HepG2 (cell line): ENCODE data around the gene GDPD4. TPM values are rescaled to one million over a fixed set of nuclear protein-coding genes. Genes with fewer than 3 reads are reported as not detected.

Experiments used
- ATAC-seq: fragments of 200-7000 bp; cut with Tn5 transposase; 3 replicates; pipeline ENCODE4 v1.9.1; 2020; ENCODE audit warnings: mild to moderate bottlenecking, moderate library complexity
- BruUV-seq: library from RNA; stranded (reverse); fragments of 400-500 nt; replicated peaks from 2 replicates; lab custom pipeline; 2021; lab: Mats Ljungman, UMichigan
- CTCF ChIA-PET: fragments of 300-600 bp; formaldehyde crosslinking; extraction: SDS; loops from one replicate; lab custom pipeline; 2021; ENCODE audit warnings: low total read pairs, inconsistent platforms, low intra/inter-chr PET ratio; lab: Yijun Ruan, JAX
- POLR2A ChIA-PET: fragments of 350-600 bp; sonication (Branson Sonifier 250); formaldehyde crosslinking; loops from one replicate; lab custom pipeline; 2020; ENCODE audit warnings: antibody characterized with exemption, inconsistent platforms; lab: Yijun Ruan, JAX
- DNase-seq: peaks from one replicate; pipeline ENCODE4 v3.0.0-alpha.2; 2015; ENCODE audit warnings: low spot score
- FAIRE-seq: peaks from 3 replicates; lab custom pipeline; 2011; peaks lifted over from hg19 to GRCh38; lab: Jason Lieb, UNC
- H2AFZ ChIP-seq: one replicate; pipeline ENCODE4 v1.6.1; 2011; ENCODE audit warnings: low read length, inconsistent platforms
- H3K27ac ChIP-seq: fragments of 300-600 bp; 3 replicates; pipeline ENCODE4 v1.8.0; 2011; ENCODE audit warnings: mixed run types, mild to moderate bottlenecking, mixed read lengths, low read length, inconsistent platforms; ENCODE audit not compliant: insufficient read depth; ENCODE audit errors: extremely low read length
- H3K27me3 ChIP-seq, 2 experiments: fragments of 200-600 bp in 1 of 2; 2 replicates in 1 of 2; 3 replicates in 1 of 2; pipeline versions ENCODE4 v1.6.0 to v1.8.0; 2011; ENCODE audit warnings: low read length in 2 of 2, mild to moderate bottlenecking in 2 of 2, moderate library complexity in 2 of 2, inconsistent platforms in 1 of 2; ENCODE audit not compliant: insufficient read depth in 2 of 2, control insufficient read depth in 1 of 2
- H3K36me3 ChIP-seq, 2 experiments: fragments of 200-600 bp in 1 of 2; replicated peaks in 1 of 2; 2 replicates in 1 of 2; 3 replicates in 1 of 2; pipeline versions ENCODE4 v1.5.1 to v1.8.0; 2011; ENCODE audit warnings: low read length in 2 of 2, inconsistent platforms in 1 of 2; ENCODE audit not compliant: insufficient read depth in 2 of 2, control insufficient read depth in 1 of 2
- H3K4me1 ChIP-seq: 2 replicates; pipeline ENCODE4 v1.5.1; 2012; ENCODE audit warnings: low read length, inconsistent platforms; ENCODE audit not compliant: insufficient read depth
- H3K4me2 ChIP-seq: 2 replicates; pipeline ENCODE4 v1.6.0; 2011; ENCODE audit warnings: low read depth, low read length, inconsistent platforms
- H3K4me3 ChIP-seq, 3 experiments: fragments of 200-600 bp in 1 of 3; sonication (generic), shearing (Covaris generic) in 1 of 3; replicated peaks in 1 of 3; 2 replicates each; pipeline ENCODE4 v1.5.1; 2011 to 2016; ENCODE audit warnings: low read length in 3 of 3, inconsistent platforms in 2 of 3, low read depth in 2 of 3, mild to moderate bottlenecking in 2 of 3, control low read depth in 1 of 3, mixed read lengths in 1 of 3; ENCODE audit not compliant: insufficient read depth in 1 of 3
- H3K79me2 ChIP-seq: one replicate; pipeline ENCODE4 v1.6.1; 2011; ENCODE audit warnings: low read length, inconsistent platforms; ENCODE audit not compliant: insufficient read depth
- H3K9ac ChIP-seq: 2 replicates; pipeline ENCODE4 v1.6.0; 2011; ENCODE audit warnings: mild to moderate bottlenecking, low read depth, low read length, inconsistent platforms; ENCODE audit not compliant: insufficient read depth
- H3K9me3 ChIP-seq: 2 replicates; pipeline ENCODE4 v1.5.1; 2012; ENCODE audit warnings: mild to moderate bottlenecking, low read length
- H4K20me1 ChIP-seq: 2 replicates; pipeline ENCODE4 v1.6.0; 2011; ENCODE audit warnings: inconsistent platforms, mild to moderate bottlenecking, low read length, moderate library complexity; ENCODE audit not compliant: insufficient read depth
- FOXC1 ChIP-seq: sonication (generic); formaldehyde crosslinking; IDR thresholded peaks from 2 replicates; pipeline ENCODE4 v1.8.0; 2022; ENCODE audit warnings: mild to moderate bottlenecking, missing genetic modification reagents, borderline replicate concordance
- HES4 ChIP-seq: sonication (generic); formaldehyde crosslinking; IDR thresholded peaks from 2 replicates; pipeline ENCODE4 v1.9.0; 2021; ENCODE audit warnings: mild to moderate bottlenecking, missing genetic modification reagents, borderline replicate concordance
- NFATC3 ChIP-seq: sonication (generic); formaldehyde crosslinking; IDR thresholded peaks from 2 replicates; pipeline ENCODE4 v1.5.1; 2020; ENCODE audit warnings: mild to moderate bottlenecking, missing genetic modification reagents
- SMAD9 ChIP-seq: sonication (generic); formaldehyde crosslinking; IDR thresholded peaks from 2 replicates; pipeline ENCODE4 v1.5.1; 2020; ENCODE audit warnings: mild to moderate bottlenecking, missing genetic modification reagents
- YEATS2 ChIP-seq: sonication (generic); formaldehyde crosslinking; IDR thresholded peaks from 2 replicates; pipeline ENCODE4 v1.4.0; 2020; ENCODE audit warnings: missing genetic modification reagents, borderline replicate concordance
- YY1 ChIP-seq: IDR thresholded peaks from 2 replicates; pipeline ENCODE4 v1.6.1; 2011; ENCODE audit warnings: low read length, low read depth, moderate library complexity, mild to moderate bottlenecking; ENCODE audit not compliant: insufficient read depth, insufficient replicate concordance
- ZFYVE20 ChIP-seq: sonication (generic); formaldehyde crosslinking; IDR thresholded peaks from 2 replicates; pipeline ENCODE4 v1.8.0; 2023; ENCODE audit warnings: low read depth, mild to moderate bottlenecking, moderate library complexity, missing genetic modification reagents, borderline replicate concordance
- ZNF124 ChIP-seq: sonication (generic); formaldehyde crosslinking; IDR thresholded peaks from 2 replicates; pipeline ENCODE4 v1.4.0; 2020; ENCODE audit warnings: missing genetic modification reagents
- ZNF251 ChIP-seq: sonication (generic); formaldehyde crosslinking; IDR thresholded peaks from 2 replicates; pipeline ENCODE4 v1.9.0; 2021; ENCODE audit warnings: mild to moderate bottlenecking, missing genetic modification reagents
- WGBS: methylation state at CpG from one replicate; pipeline ENCODE4 v1.1.6; 2017; ENCODE audit warnings: low lambda C conversion rate; 5-methylcytosine and 5-hydroxymethylcytosine counted together
- in situ Hi-C: cut with HindIII; loops from 2 replicates; pipeline ENCODE4 v1.10.0; 2017; ENCODE audit warnings: low pct_unique_long_range_greater_than_20kb; ENCODE audit not compliant: extremely low pct_ligation_motif_present
- intact Hi-C: fragments of 100-400 bp; cut with micrococcal nuclease; formaldehyde crosslinking; loops from one replicate; pipeline ENCODE4 v1.10.0; 2022; ENCODE audit not compliant: unreplicated experiment
- polyA plus RNA-seq, 8 experiments: library from polyadenylated mRNA; depleted of rRNA in 3 of 8; stranded (reverse) in 7 of 8; unstranded in 1 of 8; fragments of >200 nt; fragmentation: Illumina TruSeq in 4 of 8; extraction: Trizol in 4 of 8; gene quantifications; 2 replicates each; pipeline versions ENCODE4 v1.2.1 to v1.2.3, GENCODE V29; 2011 to 2016; ENCODE audit warnings: low read depth in 4 of 8, missing spikeins in 1 of 8, mixed read lengths in 1 of 8; ENCODE audit not compliant: insufficient read depth in 1 of 8
- total RNA-seq, 5 experiments: library from RNA; depleted of rRNA; stranded (reverse); fragments of >200 nt; fragmentation: Illumina TruSeq; extraction: Trizol; gene quantifications; 2 replicates each; pipeline ENCODE4 v1.2.3, GENCODE V29; 2016; ENCODE audit warnings: low read depth in 1 of 5
- TF ChIP-seq, protein P1 (sequence below): sonication (generic); formaldehyde crosslinking; IDR thresholded peaks from 2 replicates; pipeline ENCODE4 v1.4.0; 2020; ENCODE audit warnings: missing genetic modification reagents, low read depth, mild to moderate bottlenecking, borderline replicate concordance

The GDPD4 gene
- total and polyA plus RNA-seq, 2 of the 13 experiments (the other 11 are each of a cell fraction or from before 2014, with no cell fraction given), result not detected

DNA sequence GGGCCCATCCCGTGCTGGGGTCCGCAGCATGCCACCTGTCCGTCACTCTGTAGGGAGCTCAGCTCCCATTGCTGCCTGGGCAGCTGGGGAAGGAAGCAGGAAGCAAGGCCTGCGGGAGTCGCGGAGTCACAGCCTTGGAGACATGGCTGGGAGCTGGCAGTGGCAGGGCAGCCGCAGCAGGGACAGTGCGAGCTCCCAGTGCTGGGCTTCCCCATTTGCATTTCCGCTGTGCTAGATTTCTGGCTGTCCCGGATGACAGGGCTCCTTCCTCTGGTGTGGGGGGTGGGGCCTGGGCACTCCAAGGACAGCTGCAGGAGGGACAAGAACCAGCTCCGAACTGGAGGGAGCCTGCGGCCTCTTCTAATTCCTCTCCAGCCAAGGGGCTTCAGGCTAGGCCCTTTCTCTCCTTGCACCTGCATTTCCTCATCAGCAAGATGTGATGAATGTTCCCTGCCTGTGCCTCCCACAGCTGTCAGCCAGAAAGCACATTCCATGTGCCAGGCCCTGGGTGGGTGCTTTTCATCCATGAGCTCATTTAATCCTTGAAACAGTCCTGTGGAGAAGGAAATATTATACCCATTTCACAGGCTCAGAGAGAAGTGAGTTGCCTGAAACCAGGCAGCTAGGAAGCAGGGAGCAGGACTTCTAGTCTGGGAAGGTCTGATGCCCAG lies 125.5 kb downstream of the GDPD4 start:
- CTCF ChIA-PET, result no interaction called here
- H4K20me1 ChIP-seq, result no peaks in the 10 kb centered on the region
- no peak overlapping the region for H3K9ac ChIP-seq
- no peak for TF ChIP-seq SMAD9 (CRISPR knock-in tag)
- TF ChIP-seq YEATS2 (CRISPR knock-in tag), result no peak
- TF ChIP-seq HES4 (CRISPR knock-in tag), result no peak
- no peak for TF ChIP-seq FOXC1 (CRISPR knock-in tag)
- TF ChIP-seq ZFYVE20, result no peak
- TF ChIP-seq, protein P1, sequence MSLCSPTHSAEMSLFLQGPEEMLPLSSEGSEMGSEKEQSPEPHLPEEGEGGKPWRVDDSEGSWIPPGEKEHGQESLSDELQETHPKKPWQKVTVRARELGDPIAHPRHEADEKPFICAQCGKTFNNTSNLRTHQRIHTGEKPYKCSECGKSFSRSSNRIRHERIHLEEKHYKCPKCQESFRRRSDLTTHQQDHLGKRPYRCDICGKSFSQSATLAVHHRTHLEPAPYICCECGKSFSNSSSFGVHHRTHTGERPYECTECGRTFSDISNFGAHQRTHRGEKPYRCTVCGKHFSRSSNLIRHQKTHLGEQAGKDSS (CRISPR knock-in tag), result no peak
- no peak for TF ChIP-seq ZNF124 (CRISPR knock-in tag)
- no peak for TF ChIP-seq YY1
- no peak for TF ChIP-seq ZNF251 (CRISPR knock-in tag)
- TF ChIP-seq NFATC3 (CRISPR knock-in tag), result no peak
- TF ChIP-seq, all 625 proteins: peak for 0
- BruUV-seq, result no TSS peak
- 96% methylated on average over 5 of the region's 12 CpGs for WGBS
- Histone ChIP-seq H3K27ac (no peak overlapping the region), H2AFZ (no peak overlapping the region), H3K79me2 (no peaks in the 10 kb centered on the region), H3K9me3 (no peaks in the 10 kb centered on the region), H3K4me1 (peaks cover 52% of the 10 kb centered on the region), H3K36me3 (no peaks in the 10 kb centered on the region), H3K4me2 (no peak overlapping the region), H3K4me3 (no peak overlapping the region), H3K27me3 (no peaks in the 10 kb centered on the region)
- DNase-seq (no peak), FAIRE-seq (no peak), ATAC-seq (no peak)
- POLR2A ChIA-PET, result no interaction called here
- intact Hi-C loops, result no loop called here
- in situ Hi-C loops, result no loop called here
